Transverse colon (tissue), 4 donors: Measurements from ENCODE around the gene BCAR3.

Experiments
- EP300 ChIP-seq: sonication (generic); formaldehyde crosslinking; IDR thresholded peaks from one replicate; pipeline ENCODE4 v1.6.1; 2017; ENCODE audit warnings: antibody characterized with exemption, low read depth
- POLR2A ChIP-seq: fragments of 450-650 bp; IDR thresholded peaks from one replicate; pipeline ENCODE4 v1.6.1; 2016; ENCODE audit warnings: antibody characterized with exemption, mild to moderate bottlenecking, moderate library complexity
- POLR2AphosphoS5 ChIP-seq, 3 donors: sonication (generic); formaldehyde crosslinking; IDR thresholded peaks; one replicate each; pipeline ENCODE4 v1.6.1; 2016; ENCODE audit warnings: antibody characterized with exemption in 3 of 3
- TF ChIP-seq, protein P1 (sequence below), 5 experiments: fragments of 200-600 bp in 3 of 5; fragments of 450-650 bp in 2 of 5; sonication (generic) in 3 of 5; IDR thresholded peaks; 1 replicate in 2 of 5; 2 replicates in 3 of 5; pipeline ENCODE4 v1.5.1; 2016 to 2017; ENCODE audit warnings: antibody characterized with exemption in 5 of 5, inconsistent platforms in 3 of 5, mild to moderate bottlenecking in 2 of 5, moderate library complexity in 1 of 5

DNA sequence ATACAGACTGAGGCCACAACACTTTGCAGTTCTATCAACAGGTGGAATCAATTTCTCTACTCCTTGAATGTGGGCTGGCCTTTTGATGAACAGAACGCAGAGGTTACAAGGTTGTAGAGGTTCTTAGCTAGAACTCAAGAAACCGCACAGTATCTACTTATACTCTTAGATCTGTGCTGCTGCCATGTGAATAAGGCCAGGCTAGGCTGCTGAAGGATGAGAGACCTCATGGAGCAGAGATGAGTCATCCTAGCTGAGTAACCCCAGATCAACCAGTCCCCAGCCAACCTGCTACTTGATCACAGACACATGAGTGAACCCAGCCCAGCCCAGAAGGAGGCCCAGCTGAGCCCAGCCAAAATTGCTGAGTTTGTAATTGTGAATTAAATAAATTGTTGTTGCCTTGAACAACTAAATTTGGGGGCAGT, 35.3 kb upstream of the BCAR3 start:
- TF ChIP-seq POLR2A, result no peak
- TF ChIP-seq, protein P1, sequence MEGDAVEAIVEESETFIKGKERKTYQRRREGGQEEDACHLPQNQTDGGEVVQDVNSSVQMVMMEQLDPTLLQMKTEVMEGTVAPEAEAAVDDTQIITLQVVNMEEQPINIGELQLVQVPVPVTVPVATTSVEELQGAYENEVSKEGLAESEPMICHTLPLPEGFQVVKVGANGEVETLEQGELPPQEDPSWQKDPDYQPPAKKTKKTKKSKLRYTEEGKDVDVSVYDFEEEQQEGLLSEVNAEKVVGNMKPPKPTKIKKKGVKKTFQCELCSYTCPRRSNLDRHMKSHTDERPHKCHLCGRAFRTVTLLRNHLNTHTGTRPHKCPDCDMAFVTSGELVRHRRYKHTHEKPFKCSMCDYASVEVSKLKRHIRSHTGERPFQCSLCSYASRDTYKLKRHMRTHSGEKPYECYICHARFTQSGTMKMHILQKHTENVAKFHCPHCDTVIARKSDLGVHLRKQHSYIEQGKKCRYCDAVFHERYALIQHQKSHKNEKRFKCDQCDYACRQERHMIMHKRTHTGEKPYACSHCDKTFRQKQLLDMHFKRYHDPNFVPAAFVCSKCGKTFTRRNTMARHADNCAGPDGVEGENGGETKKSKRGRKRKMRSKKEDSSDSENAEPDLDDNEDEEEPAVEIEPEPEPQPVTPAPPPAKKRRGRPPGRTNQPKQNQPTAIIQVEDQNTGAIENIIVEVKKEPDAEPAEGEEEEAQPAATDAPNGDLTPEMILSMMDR (IDR thresholded peaks at IDR 0.05), result no peak
- TF ChIP-seq POLR2AphosphoS5 (IDR thresholded peaks at IDR 0.05), result no peak
- TF ChIP-seq EP300, result no peak
